IPS-15b (cell line): Measurements from ENCODE around the gene CCKAR.

Experiments
- H3K27me3 ChIP-seq: one replicate; pipeline ENCODE4 v1.6.1; 2013; ENCODE audit warnings: low read length; ENCODE audit not compliant: control insufficient read depth, insufficient read depth
- H3K36me3 ChIP-seq: one replicate; pipeline ENCODE4 v1.6.1; 2013; ENCODE audit warnings: low read length; ENCODE audit not compliant: control insufficient read depth, insufficient read depth
- H3K4me1 ChIP-seq: one replicate; pipeline ENCODE4 v1.6.1; 2013; ENCODE audit warnings: mild to moderate bottlenecking, low read length; ENCODE audit not compliant: control insufficient read depth, insufficient read depth
- H3K4me3 ChIP-seq: one replicate; pipeline ENCODE4 v1.5.1; 2013; ENCODE audit warnings: low read depth, low read length
- H3K9ac ChIP-seq: one replicate; pipeline ENCODE4 v1.6.1; 2013; ENCODE audit warnings: low read depth, mild to moderate bottlenecking, low read length
- H3K9me3 ChIP-seq: one replicate; pipeline ENCODE4 v1.6.1; 2013; ENCODE audit warnings: mild to moderate bottlenecking, low read length; ENCODE audit not compliant: control insufficient read depth, insufficient read depth

Gene CCKAR

GRCh38 chr4:26490111-26490959, at the start of gene CCKAR:
CCKAR (minus strand) TSS chr4:26490484; CDS start chr4:26490267, 217 bp downstream.
- Histone ChIP-seq H3K36me3 (no peaks in the 10 kb centered on the region), H3K9ac (no peak within 1 kb of the TSS), H3K4me1 (no peaks in the 10 kb centered on the region), H3K27me3 (no peaks in the 10 kb centered on the region), H3K4me3 (no peak within 1 kb of the TSS), H3K9me3 (no peaks in the 10 kb centered on the region)

- no peak overlapping the region for H3K9ac ChIP-seq
- H3K4me1 ChIP-seq = no peaks in the 10 kb centered on the region
- no peaks in the 10 kb centered on the region for H3K9me3 ChIP-seq
- H3K36me3 ChIP-seq = no peaks in the 10 kb centered on the region
- H3K4me3 ChIP-seq = no peak overlapping the region
- H3K27me3 ChIP-seq = no peaks in the 10 kb centered on the region
Measured at GRCh38 chr4:26533685-26534084, 43.4 kb upstream of the CCKAR start.

GRCh38 chr4:26531491-26532116, 41.3 kb upstream of the CCKAR start:
- no peaks in the 10 kb centered on the region for H3K4me1 ChIP-seq
- H3K27me3 ChIP-seq = no peaks in the 10 kb centered on the region
- no peaks in the 10 kb centered on the region for H3K36me3 ChIP-seq
- H3K9me3 ChIP-seq = no peaks in the 10 kb centered on the region
- H3K4me3 ChIP-seq = no peak overlapping the region
- no peak overlapping the region for H3K9ac ChIP-seq

- Histone ChIP-seq H3K4me1 (no peaks in the 10 kb centered on the region), H3K9me3 (no peaks in the 10 kb centered on the region), H3K36me3 (no peaks in the 10 kb centered on the region), H3K27me3 (no peaks in the 10 kb centered on the region), H3K9ac (no peak overlapping the region), H3K4me3 (no peak overlapping the region)
Measured at GRCh38 chr4:26530099-26530498, 39.8 kb upstream of the CCKAR start.

- H3K4me3 ChIP-seq = no peak overlapping the region
- H3K27me3 ChIP-seq = no peaks in the 10 kb centered on the region
- no peaks in the 10 kb centered on the region for H3K4me1 ChIP-seq
- no peaks in the 10 kb centered on the region for H3K36me3 ChIP-seq
- H3K9ac ChIP-seq = no peak overlapping the region
- no peaks in the 10 kb centered on the region for H3K9me3 ChIP-seq
Measured at GRCh38 chr4:26529479-26529878, 39.2 kb upstream of the CCKAR start.

GRCh38 chr4:26525771-26526150, 35.5 kb upstream of the CCKAR start:
- Histone ChIP-seq H3K9me3 (no peaks in the 10 kb centered on the region), H3K36me3 (no peaks in the 10 kb centered on the region), H3K4me3 (no peak overlapping the region), H3K27me3 (no peaks in the 10 kb centered on the region), H3K4me1 (no peaks in the 10 kb centered on the region), H3K9ac (no peak overlapping the region)

- Histone ChIP-seq H3K4me1 (no peaks in the 10 kb centered on the region), H3K9me3 (no peaks in the 10 kb centered on the region), H3K36me3 (no peaks in the 10 kb centered on the region), H3K27me3 (no peaks in the 10 kb centered on the region), H3K9ac (no peak overlapping the region), H3K4me3 (no peak overlapping the region)
Measured at GRCh38 chr4:26525136-26525770, 35.0 kb upstream of the CCKAR start.

GRCh38 chr4:26524011-26524410, 33.7 kb upstream of the CCKAR start:
- Histone ChIP-seq H3K4me3 (no peak overlapping the region), H3K27me3 (no peaks in the 10 kb centered on the region), H3K4me1 (no peaks in the 10 kb centered on the region), H3K36me3 (no peaks in the 10 kb centered on the region), H3K9ac (no peak overlapping the region), H3K9me3 (no peaks in the 10 kb centered on the region)

- no peaks in the 10 kb centered on the region for H3K9me3 ChIP-seq
- no peaks in the 10 kb centered on the region for H3K27me3 ChIP-seq
- H3K36me3 ChIP-seq = no peaks in the 10 kb centered on the region
- no peaks in the 10 kb centered on the region for H3K4me1 ChIP-seq
- H3K4me3 ChIP-seq = no peak overlapping the region
- no peak overlapping the region for H3K9ac ChIP-seq
Measured at GRCh38 chr4:26522478-26522877, 32.2 kb upstream of the CCKAR start.

GRCh38 chr4:26520728-26521450, 30.6 kb upstream of the CCKAR start:
- Histone ChIP-seq H3K36me3 (no peaks in the 10 kb centered on the region), H3K9me3 (no peaks in the 10 kb centered on the region), H3K4me1 (no peaks in the 10 kb centered on the region), H3K4me3 (no peak overlapping the region), H3K27me3 (no peaks in the 10 kb centered on the region), H3K9ac (no peak overlapping the region)

- Histone ChIP-seq H3K4me3 (no peak overlapping the region), H3K9ac (no peak overlapping the region), H3K36me3 (no peaks in the 10 kb centered on the region), H3K27me3 (no peaks in the 10 kb centered on the region), H3K4me1 (no peaks in the 10 kb centered on the region), H3K9me3 (no peaks in the 10 kb centered on the region)
Measured at GRCh38 chr4:26515936-26516335, 25.7 kb upstream of the CCKAR start.
